MV-4-11 (cell line): ENCODE results near the gene SOD2.
"Not testable (repeated sequence)": the region's sequence is repeated elsewhere in the genome, so short reads cannot be mapped to it uniquely, and the experiment has no call there.

Source experiments
- DNase-seq: peaks from one replicate; lab custom pipeline; 2025; lab: John Stamatoyannopoulos, UW

Gene SOD2

DNA sequence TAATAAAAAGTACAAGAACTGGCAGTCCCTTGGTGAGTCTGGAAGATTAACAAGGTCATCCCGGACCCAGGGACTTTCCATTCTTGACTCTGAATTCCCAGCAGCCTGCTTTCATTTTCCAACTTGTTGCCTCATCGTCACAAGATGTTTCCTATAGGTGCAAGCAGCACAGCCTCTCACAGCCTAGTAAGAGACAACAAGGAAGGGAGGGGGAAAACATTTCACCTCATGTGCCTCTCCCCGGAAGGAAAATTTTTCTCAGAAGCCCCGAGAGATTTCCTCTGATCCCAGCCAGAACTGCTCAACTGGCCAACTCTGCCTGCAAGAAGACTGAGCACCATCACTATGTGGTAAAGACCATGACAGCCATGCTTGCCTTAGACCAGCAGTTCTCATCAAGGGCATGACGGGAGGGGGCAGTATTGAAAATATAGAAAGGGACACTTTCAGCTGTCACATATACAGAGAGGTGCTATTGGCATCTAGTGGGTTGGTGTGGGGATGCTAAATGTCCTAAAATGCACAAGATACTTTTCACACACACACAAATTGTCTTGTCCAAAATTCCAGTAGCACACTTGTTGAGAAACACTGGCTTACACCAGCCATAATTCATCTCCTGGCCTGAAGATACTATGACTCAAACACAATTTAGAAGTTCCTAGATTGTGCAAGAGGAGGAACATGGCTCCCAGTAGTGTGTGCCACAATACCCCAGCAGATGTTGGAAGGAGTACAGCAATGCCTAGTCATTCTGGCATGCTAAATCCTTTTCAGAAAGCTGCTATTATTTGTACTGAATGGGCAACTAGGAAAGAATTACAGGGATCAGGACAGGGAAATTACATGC lies 23.4 kb upstream of the SOD2 start:
- DNase-seq = peak; percentile 95

DNA sequence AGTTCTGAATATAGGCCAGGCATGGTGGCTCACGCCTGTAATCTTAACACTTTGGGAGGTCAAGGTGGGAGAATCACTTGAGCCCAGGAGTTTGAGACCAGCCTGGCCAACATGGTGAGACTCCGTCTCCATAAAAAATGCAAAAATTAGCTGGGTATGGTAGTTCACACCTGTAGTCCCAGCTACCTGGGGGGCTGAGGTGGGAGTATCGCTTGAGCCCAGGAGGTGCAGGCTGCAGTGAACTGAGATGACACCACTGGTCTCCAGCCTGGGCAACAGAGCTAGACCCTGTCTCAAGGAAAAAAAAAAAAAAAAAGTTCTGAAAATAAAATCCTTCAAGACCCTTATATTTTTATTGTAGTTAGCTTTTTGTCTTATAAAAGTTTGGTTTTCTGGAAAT lies 22.6 kb upstream of the SOD2 start:
- no peak for DNase-seq

DNA sequence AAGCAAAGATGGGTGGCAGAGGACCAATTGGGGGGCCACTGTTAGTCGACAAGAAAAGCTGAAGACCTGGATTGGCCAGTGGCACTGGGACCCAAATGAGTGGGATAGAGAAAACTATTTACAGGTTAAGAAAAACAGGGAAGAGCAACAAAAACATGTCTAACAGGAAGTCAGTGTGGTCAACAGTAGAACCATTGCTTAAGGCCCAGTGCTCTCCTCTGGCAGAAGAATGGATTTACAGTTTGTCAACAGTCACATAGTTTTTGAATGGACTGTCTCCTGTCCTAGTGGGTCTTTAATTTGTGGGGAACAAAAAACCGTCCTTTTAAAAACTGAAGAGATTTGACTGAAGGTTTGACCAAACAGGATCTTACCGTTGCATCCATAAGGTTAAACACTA lies 22.1 kb upstream of the SOD2 start:
- DNase-seq = peak; percentile 63

DNA sequence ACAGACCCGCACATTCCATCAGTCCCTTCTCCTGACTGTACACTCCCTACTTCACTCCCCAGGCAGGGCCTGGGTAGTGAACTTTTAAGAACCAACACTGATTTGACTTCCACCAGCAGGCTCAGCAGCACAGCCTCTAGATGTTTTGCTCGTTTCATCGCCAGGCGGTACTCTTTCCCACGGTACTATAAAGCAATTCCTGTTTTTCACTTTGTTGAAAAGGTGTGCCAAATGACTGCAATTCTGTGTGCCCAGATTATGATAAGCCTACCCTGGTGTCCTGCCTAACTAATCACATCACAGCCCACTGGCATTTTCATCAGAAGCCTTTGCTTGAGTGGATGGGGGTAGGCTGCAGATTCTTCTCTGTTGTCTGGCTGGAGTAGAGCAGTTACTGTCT lies 21.4 kb upstream of the SOD2 start:
- no peak for DNase-seq

DNA sequence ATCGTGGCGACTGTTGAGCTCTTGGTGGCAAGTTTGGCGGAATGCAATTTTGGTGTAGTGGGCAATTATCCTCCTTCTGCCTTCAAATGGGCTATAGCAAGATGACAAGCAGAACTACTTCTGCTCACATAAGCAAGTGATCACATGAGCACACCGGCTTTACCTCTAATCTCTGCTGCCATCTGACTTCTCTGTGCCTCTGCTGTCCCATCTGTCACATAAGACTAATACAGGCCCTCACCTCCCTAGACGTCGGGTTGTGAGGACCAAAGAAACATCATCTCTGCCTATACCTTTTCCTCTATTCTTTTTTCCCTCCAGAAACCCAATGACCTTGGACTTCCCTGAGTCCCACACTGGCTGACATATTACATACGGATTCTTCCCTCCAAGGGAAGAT lies 20.9 kb upstream of the SOD2 start:
- DNase-seq = no peak

DNA sequence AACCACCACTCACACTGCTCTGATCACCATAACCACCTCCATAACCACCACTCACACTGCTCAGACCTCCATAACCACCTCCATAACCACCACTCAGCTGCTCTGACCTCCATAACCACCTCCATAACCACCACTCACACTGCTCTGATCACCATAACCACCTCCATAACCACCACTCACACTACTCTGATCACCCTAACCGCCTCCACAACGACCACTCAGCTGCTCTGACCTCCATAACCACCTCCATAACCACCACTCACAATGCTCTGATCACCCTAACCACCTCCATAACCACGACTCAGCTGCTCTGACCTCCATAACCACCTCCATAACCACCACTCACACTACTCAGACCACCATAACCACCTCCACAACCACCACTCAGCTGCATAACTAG lies 19.3 kb upstream of the SOD2 start:
- not testable (repeated sequence) for DNase-seq

DNA sequence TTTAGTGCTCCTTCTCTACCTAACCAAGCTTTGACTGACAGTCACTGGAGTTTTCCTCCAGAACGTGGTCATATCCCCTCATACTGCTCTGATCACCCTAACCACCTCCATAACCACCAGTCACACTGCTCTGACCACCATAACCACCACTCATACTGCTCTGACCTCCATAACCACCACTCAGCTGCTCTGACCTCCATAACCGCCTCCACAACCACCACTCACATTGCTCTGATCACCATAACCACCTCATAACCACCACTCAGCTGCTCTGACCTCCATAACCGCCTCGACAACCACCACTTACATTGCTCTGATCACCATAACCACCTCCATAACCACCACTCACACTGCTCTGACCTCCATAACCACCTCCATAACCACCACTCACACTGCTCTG lies 17.6 kb upstream of the SOD2 start:
- DNase-seq = peak; percentile 24

DNA sequence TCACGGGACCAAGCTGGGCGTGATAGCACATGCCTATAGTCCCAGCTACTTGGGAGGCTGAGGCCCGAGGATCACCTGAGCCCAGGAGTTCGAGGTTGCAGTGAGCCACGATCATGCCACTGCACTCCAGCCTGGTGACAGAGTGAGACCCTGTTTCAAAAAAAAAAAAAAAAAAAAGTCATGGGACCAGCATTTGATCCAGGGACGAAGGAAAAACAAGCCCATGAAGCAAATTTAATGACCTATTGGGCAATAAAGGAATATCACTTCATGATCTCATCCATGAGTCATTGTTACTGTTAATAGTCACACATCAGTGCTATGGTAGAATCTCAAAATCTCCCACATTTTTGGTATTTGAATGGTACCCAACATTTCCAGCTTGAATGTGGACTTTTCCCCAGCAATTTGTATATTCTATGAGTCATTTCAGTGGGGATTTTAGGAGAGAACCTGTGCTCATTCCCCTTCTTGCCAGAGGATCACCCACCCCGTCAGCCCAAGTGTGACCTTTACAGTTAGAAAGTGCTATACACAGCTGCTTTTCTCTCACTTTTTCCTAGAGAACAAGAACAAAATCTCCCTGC lies 8.5 kb upstream of the SOD2 start:
- peak; percentile 40 for DNase-seq

DNA sequence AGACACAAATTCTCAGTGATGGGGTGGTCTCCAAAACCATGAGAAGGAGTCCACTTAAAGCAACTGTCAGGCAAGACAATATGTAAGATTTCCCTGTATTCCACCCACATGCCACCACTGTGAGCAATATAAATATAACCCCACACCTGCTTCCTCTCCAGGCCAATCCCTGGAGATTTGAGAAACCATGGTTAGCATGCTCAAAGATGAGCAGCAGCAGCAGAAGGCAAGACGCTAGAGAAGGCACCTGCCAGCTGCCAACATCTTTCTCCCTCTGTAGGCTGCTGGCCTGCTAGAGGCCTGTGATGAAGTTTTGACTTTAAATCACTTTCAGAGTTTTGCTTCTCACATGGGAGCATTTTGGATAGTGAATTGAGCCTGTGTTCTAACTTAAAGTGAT lies 7.9 kb upstream of the SOD2 start:
- DNase-seq = no peak

DNA sequence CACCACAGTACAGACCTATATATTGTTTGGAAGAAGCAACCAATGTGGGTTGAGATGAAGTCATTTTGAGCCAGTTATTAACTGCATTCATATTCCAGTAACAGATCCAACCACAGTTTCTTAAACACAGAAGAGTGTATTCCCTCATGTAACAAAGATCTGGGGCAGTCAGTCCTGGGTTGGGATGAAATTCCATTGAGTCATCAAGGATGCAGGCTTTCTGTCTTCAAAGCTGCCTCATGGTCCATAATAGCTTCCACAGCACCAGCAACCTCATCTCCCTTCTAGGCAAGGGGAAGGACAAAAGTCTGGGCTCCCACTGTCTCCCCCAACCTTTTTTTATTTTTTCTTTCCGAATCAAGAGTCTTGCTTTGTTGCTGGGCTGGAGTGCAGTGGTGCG lies 2.9 kb upstream of the SOD2 start:
- no peak for DNase-seq

DNA sequence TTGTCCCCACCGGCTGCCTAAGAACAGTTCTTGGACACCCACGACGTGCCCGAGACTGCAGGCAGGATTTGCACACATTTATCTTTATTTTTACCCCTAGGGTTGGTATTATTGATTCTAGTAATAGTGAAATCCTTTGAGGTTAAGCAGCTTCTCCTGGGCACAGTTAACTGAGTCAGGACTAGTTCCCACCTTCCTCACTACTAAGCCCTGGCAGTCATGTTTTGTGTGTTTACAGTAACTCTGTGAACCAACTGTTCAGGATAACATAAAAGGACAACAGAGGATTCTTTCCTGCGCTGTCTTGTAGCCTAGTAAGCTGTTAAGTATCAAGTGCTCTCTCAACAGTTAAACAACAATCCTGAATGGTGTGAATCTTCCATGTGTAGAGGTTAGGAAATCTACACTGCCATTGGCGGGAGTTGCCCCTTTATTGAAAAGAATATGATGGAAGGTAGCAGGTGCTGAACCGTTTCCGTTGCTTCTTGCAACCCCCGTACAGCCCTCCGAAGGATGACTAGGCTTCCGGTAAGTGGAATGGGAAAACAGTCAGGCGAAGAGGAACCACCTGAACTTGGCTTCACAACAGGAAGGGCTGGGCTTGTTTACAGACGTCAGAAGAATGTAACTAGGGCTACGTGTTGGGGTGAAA lies 979 bp upstream of the SOD2 start:
- peak; percentile 42 for DNase-seq

DNA sequence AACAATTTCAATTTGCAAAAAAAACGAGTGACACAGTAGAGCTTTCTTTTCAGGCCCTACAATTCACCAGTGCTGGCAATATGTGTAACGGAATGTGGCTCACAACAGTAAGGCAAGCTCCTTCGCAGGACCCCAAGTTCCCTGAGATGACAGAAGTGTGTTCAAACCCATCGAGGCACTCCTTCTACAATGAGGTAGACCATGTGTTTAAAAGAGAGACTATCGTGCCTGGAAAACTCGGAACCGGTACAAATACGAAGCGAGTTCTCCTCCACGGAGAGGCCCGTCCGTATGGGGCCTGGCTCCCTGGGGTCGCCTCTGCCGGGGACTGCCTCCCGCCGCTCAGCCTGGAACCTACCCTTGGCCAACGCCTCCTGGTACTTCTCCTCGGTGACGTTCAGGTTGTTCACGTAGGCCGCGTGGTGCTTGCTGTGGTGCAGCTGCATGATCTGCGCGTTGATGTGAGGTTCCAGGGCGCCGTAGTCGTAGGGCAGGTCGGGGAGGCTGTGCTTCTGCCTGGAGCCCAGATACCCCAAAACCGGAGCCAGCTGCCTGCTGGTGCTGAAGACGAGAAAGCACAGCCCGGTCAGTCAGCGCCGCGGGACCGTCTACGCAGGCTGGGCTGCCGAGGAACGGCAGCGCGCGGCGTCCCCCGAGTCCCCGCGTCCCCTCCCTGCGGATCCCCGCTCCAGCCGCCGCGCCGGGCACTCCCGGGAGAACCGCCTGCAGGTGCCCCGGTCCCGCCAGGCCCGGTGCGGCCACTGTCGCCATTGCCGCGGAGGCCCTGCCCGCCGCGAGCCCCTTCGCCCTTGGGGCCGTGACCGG lies 526 bp downstream of the SOD2 start:
- peak; percentile 25 for DNase-seq

DNA sequence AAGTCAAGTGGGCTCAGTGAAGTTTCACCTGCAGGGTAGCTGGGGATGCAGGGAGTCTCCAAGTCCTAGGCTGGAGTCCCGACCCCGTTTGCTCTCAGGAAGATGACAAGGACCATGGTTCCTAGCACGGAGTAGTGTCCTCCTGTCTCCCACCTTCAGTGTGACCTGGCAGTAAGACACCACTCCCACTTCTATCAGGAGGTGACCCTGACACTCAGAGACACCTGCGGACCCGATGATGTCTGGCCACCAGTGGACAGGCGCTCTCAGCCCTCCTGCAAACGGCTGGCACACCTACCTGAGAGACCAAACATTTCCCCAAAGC lies 1.1 kb downstream of the SOD2 start:
- no peak for DNase-seq

DNA sequence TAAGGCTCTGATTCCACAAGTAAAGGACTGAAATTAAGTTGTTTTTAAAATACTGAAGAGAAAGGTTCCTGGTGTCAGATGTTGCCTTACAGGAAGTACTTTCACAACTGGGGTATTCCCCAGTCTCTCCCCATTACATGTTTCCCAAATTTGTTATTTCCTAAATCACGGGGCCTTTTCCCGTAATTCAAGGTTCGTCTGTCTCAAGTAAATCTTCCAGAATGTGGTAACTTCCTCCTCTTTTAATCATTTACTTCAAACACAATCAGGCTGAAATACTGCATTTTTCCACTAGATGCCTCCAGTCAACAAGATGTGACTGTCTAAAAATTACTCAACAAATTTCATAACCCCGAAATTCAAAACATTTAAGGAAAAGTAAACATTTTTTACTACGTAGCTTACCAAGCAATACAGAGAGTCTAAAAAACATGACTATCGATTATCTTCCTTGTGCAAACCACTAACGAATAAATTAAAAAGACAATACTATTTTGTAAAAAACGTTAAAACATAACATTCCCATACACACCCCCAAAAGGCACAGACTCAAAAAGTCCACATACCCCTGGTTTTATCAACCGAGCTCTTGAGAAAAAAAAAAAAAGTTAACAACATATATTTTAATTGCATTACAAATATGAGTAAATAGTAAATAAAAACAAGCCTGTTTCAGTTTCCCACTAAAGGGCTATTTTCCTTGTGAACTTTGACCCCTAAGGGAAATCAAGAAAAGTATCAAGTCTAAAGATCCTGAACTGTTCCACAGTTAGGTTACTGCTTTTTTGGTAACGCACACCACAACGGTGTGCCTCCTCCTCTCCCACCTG lies 1.7 kb downstream of the SOD2 start:
- DNase-seq = peak; percentile 85

DNA sequence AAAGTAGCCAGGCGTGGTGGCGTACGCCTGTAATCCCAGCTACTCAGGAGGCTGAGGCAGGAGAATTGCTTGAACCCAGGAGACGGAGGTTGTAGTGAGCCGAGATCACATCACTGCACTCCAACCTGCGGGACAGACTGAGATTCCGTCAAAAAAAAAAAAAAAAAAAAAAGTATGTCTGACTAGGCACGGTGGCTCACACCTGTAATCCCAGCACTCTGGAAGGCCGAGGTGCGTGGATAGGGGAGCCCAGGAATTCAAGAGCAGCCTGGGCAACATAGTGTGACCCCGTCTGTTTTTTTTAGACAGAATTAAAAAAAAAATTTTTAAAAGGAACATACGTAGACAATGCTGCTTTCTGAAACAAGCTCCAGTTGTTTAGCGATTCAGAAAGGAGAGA lies 2.9 kb downstream of the SOD2 start:
- not testable (repeated sequence) for DNase-seq

DNA sequence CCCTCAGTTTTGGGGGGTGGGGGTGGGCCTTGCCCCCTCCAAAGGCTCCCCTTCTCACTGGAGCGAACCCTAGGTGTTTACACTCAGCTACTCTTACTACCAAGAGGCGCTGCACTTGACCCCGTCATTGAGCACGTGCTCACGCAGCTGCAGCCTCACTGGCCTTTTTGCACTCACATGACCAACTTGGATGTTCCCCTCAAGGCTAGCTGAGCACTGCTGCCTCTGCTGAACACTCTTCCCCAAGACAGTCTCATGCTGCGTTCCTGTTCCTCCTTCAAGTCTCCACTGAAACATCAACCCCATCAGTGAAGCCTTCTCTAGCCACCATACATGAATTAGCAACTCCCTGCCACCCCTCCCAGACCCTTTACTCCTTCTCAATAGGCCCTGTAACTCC lies 4.0 kb downstream of the SOD2 start:
- no peak for DNase-seq

DNA sequence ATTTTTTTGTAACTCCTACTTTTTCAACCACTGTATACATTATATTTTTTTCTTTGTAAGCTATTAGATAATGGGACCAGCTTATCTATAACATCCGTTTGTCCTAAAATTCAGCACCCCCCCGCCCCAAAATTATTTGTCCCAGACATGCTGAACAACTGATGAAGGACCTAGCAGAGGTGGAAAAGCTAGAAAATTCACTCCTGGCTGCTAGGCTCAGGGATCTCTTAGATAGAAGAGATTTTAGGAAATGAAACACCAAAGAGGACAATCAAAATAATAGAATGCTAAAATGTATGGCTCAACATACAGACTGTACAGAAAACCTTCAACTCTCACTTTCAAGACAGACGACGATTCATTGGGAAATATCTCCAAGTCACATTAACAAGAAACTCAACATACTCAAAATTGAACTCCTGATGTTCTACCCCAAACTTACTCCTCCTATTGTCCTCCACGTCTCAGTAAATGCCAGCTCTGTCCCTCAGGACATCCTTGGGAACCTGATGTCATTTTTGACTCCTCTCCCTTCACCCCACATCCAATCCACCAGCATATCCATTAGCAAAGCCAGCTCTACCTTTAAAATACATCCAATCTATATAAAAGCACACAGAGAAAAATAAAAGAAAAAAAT lies 4.7 kb downstream of the SOD2 start:
- DNase-seq = no peak

DNA sequence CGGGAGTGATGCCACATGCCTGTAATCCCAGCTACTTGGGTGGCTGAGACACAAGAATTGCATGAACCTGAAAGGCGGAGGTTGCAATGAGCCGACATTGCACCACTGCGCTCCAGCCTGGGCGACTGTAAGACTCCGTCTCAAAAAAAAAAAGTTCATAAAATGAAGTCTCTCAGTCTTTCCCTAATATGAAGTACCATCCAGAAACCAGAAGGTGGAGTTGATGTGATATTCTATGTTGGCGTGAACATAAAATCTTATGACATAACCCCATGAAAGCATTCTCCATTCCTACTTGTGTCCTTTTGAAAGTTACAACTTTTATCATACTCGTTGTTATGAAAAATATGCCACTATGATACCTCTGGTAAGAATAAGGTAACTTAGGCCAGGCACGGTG lies 5.7 kb downstream of the SOD2 start:
- DNase-seq = no peak

DNA sequence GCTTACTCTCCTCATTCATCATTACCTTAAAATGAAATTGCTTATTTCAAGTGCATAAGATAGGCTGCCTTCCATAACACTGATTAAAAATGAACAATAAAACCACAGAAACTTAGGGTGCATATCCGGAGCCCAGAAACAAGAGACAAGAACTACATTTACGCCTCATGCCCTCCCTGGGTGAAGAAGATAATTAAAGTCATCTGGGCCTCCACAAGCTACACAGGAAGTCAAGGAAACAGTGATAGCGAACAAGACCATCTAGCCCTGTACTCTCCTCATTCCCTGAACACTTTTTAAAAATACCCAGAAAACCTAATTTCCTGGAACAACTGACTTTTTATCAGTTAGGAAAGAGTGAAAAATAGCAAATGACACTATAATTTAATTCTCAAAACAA lies 6.3 kb downstream of the SOD2 start:
- DNase-seq = no peak

DNA sequence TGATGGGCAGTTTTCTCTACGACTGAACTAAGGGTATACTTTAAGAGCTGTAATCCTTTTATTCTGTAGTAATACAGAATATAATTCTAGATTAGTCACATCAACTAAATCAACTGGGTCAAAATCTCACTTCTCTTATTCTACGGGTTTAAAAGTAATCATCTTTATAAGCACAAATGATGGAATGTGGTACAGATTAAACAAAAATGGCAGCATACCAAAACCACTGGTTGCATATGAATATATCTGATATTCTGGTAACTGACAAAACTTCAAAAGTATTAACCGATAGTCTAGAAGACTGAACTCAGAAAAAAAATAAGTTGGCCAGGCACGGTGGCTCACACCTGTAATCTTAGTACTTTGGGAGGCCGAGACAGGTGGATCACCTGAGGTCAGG lies 7.0 kb downstream of the SOD2 start:
- no peak for DNase-seq

DNA sequence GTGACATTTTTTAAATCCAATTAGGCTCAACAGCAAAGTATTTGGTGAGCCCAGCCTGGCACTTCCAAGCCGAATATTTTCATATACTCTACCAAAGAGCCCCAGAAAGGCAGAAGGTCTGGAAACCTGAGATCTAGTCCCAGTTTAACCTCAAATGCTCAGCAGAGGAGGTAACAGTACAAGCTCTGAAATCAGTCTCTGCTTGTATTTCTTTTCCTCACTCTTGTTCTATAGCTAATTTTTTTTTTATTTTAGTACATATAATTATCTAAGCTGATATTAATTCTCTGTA lies 9.1 kb downstream of the SOD2 start:
- DNase-seq = no peak

DNA sequence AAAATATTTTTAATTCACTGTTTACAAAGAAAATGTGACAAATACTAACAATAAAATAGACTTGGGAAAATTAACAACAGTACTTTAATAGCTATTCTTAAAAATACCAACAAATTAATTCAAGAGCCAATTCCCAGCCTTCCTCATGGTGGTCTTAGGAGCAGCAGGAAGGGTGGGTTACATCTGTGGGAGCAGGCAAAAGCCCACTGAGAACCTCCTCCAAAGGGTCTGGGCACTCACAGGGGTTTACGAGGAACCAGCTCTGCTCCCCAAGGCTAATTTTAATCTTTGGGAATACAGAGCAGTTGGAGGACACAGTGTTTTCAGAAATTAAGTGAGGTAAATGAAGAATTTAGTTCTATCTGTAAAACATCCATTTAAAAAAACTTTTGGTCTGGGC lies 10.2 kb downstream of the SOD2 start:
- DNase-seq = no peak
